Ammon's horn (tissue), 1 donor: ENCODE data around the gene TRAK1.
A peak's percentile ranks its signal among the peaks of the same experiment; 100 is the strongest.
"Not testable (repeated sequence)": the region's sequence is repeated elsewhere in the genome, so short reads cannot be mapped to it uniquely, and the experiment has no call there.

Experiments used
- DNase-seq: peaks from one replicate; pipeline ENCODE4 v3.0.0-alpha.2; 2016; ENCODE audit warnings: low spot score

TRAK1 gene, protein sequence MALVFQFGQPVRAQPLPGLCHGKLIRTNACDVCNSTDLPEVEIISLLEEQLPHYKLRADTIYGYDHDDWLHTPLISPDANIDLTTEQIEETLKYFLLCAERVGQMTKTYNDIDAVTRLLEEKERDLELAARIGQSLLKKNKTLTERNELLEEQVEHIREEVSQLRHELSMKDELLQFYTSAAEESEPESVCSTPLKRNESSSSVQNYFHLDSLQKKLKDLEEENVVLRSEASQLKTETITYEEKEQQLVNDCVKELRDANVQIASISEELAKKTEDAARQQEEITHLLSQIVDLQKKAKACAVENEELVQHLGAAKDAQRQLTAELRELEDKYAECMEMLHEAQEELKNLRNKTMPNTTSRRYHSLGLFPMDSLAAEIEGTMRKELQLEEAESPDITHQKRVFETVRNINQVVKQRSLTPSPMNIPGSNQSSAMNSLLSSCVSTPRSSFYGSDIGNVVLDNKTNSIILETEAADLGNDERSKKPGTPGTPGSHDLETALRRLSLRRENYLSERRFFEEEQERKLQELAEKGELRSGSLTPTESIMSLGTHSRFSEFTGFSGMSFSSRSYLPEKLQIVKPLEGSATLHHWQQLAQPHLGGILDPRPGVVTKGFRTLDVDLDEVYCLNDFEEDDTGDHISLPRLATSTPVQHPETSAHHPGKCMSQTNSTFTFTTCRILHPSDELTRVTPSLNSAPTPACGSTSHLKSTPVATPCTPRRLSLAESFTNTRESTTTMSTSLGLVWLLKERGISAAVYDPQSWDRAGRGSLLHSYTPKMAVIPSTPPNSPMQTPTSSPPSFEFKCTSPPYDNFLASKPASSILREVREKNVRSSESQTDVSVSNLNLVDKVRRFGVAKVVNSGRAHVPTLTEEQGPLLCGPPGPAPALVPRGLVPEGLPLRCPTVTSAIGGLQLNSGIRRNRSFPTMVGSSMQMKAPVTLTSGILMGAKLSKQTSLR

GRCh38 chr3:42090973-42091731, at the start of gene TRAK1:
Gene TRAK1 (plus strand): TSS chr3:42091357. CDS start chr3:42091470, 113 bp downstream.
- peak; percentile 74 for DNase-seq

DNA sequence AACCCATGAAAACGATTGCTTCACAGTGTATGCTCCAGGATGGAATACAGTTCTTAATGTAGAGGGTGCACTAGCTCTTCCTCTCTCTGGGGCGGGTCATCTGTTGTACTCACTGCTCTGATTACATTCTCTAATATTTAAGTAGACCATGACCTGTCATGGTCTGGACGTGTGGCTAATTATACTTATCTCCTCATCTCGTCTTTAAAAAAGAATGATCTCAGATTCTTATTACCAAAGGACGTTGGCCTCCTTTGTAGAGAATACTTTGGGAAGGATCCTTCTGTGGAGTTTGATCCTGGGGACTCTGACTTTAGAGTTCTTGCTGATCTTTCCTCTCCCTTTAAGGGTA, 48.4 kb upstream of the TRAK1 start:
- DNase-seq, result no peak

DNA sequence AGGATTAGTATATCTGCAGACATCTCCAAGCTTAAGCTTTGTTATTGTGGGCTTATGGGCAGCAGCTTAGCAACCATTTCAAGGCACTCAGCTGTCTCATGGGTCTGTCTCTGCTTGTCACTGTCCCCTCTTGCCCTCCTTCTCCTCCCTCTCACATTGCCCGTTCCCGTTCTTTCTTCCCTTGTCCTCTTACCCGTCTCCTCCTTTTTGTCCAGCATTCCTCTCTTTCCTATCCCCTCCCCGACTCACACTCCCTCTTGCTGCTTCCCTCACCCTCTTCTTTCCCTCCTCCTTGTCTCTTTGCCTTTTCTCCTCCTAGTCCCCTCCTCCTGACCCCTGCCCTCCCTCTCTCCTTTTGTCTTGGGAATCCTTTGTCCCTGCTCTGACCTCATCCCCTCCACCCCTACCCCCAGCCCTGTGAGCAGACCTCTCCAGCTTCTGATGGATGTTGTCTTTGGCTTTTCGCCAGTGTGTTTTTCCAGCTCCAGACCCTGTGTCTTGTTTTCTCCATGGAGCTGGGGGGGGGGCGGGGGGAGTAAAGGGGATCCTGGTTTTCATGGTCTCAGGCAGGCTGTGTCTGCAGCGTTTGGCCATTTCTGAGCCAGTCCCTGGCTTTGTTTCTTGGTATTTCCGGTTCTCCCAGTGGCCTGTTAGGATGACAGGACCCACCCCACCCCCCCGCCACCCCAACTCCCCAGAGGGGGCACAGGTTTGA, 47.9 kb upstream of the TRAK1 start:
- no peak for DNase-seq

DNA sequence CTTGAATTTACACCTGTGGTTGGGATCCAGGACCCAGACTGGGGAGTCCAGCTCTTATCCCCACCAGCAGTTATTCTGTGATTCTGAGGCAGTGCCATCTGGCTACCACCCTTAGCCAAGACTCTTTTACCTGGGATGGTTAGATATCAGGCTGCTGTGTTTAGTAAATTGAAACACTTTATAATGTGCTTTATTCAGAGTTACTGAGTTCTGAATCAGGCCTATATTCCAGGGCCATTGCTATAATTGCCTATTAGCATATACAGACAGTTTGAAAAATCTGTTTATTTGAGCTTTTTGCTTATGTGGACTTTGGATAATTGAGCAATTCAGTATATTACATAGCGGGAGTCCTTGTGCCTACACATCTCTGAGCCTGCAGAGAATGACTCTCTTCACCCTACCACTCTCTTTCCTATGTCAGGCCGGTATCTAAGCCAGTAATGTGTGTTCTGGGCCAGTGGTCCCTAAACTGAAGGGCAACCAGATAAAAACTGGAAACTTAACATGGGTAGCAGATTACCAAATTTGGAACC, 45.4 kb upstream of the TRAK1 start:
- DNase-seq, result no peak

DNA sequence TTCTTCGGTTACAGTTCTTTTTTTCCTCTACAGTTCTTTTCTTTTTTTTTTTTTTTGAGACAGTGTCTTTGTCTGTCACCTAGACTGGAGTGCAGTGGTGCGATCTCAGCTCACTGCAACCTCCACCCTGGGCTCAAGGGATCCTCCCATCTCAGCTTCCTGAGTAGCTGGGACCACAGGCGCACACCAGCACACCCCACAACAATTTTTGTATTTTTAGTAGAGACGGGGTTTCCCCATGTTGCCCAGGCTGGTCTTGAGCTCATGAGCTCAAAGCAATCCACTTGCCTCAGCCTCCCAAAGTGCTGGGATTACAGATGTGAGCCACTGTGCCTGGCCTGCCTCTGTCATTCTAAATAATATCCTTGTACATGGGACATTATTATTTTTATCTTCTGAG, 42.6 kb upstream of the TRAK1 start:
- not testable (repeated sequence) for DNase-seq

DNA sequence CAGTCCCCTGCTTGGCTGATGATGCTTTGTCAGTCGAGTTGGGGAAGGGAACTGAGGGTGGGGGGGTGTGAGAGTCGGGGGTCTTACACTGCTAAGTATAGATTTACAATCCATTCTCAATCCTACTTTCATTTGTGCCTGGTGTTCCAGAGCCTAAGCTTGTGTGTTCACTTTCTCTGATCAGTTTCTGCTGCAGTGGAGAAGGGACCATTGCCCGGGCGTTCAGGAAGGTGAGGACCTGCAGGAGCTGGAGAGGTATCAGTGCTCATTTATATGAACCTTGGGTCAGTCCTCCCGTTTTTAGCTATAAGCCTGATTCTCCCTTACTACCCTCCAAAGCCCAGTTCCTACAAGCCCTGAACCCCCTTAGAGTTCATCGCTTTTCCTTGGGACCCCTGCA, 41.0 kb upstream of the TRAK1 start:
- no peak for DNase-seq

- DNase-seq, result no peak
Measured at GRCh38 chr3:42051384-42052131, 39.6 kb upstream of the TRAK1 start.

DNA sequence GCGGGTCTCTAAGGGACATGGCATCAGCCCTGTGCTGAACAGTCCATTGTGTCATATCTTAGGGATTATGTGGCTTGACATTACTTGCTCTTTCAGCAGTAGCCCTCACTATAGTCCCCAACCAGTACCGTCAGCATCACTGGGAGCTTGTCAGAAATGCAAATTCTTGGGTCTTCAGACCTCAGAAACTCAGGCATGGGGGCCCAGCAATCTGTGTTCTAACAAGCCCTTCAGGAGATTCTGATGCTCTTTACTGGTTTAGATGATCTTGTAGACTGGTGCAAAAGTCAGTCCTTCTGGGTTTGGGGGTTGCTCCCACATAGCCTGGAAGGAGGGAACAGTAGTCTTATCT, 39.0 kb upstream of the TRAK1 start:
- no peak for DNase-seq

GRCh38 chr3:42052484-42053351, 38.4 kb upstream of the TRAK1 start:
- peak; percentile 93 for DNase-seq

GRCh38 chr3:42053476-42053875, 37.7 kb upstream of the TRAK1 start:
- DNase-seq, result peak; percentile 58

GRCh38 chr3:42055291-42055690, 35.9 kb upstream of the TRAK1 start:
- no peak for DNase-seq

DNA sequence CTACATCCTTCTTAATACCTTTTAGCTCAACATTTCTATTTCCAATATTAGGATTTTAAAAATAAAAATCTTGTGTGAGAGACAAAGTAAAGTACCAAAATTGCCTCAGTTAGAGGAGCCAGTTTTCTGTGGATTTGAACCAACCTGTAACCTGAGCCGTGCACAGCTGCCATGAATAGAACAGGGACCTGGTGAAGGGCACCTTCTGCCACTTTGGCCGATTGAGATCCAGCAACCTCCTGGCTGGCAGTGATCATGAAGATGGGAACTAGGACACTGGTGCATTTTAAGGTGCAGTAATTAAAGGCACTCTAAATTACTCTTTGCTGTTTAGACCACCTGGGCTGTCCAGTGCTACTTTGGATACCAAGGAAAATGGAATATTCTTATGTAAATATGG, 34.3 kb upstream of the TRAK1 start:
- DNase-seq, result no peak

DNA sequence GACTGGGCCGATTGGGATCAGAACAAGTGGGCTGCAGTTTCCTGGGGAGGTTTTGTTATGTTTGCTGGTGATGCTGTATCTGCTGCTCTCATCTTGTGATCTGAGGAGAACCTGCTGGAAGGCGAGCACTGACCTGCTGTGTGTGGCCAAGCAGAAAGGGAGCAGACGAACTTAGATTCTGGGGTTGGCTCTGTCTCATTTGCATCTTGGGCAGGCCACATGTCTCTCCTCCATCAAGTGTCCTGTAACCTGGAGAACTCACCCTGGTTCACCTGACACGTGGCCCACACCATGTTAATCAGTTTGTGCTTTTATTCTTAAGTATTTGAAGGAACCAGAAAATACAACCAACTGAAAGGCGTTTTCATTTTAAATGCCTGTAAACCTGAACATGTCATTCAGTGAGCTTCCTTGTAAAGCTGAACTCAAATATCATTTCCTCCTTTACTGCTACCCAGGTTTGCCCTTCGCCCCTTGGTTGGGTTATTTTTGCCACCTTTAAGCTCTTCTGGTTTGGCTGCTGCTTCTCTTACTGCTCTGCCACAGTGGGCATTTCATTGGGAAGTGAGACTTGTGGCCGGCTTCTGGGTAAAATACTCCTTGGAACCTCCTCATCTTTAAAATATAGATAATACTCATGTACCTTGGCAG, 33.5 kb upstream of the TRAK1 start:
- DNase-seq, result no peak

DNA sequence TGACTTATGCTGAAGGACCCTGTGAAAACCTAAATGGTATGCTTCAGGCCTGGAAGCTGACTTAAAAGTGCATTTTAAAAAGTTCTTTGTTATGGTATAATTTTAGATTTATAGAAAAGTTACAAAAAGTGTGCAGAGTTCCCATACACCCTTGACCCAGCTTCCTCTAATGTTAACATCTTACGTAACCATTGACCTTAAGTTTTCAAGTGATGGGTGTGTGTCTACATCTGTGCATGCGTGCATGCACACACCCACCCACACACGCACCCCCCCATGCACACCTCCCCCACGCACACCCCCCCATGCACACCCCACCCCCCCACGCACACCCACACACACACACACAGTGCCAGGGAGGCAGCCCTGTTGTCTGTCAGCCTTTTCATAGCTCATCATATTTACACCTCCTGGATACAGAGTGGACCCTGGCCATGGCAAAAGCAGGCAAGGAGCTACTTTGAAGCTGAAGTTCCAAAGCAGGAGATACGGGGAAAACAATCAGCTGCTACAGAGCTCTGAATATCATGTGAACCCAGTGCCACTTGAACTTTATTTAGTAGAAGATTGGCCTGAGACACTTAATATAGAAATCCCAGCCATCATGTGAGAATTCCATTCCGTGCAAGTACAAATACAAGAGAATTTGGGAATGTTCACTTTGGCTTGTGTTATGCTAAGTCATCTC, 30.0 kb upstream of the TRAK1 start:
- DNase-seq, result no peak

- no peak for DNase-seq
Measured at GRCh38 chr3:42061713-42062380, 29.3 kb upstream of the TRAK1 start.

DNA sequence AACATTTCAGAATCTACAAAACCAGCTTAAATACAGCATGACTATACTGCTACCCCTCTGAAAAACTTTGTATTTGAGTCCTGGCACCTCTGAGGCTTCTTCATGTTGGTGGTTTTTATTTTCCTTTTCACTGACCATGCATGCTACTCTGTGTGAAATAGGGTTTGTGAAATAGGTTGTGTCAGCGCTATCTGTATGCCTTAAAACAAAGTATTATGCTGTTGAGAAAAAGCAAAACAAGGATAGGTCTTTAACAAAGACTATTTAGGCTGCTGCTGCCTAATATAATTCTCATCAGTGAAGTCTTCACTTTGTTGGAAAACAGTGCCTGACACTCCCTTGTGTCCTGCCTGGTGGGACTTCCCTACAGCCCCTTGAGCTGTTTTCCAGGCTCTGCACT, 28.7 kb upstream of the TRAK1 start:
- no peak for DNase-seq

GRCh38 chr3:42063888-42064287, 27.3 kb upstream of the TRAK1 start:
- no peak for DNase-seq
